H9 (cell line): ENCODE data around the gene RRP15. TPM values are rescaled to one million over a fixed set of nuclear protein-coding genes. Genes with fewer than 3 reads are reported as not detected.

Source experiments
- DNase-seq: peaks from one replicate; pipeline ENCODE4 v3.0.0-alpha.2; 2017
- H2AFZ ChIP-seq: one replicate; pipeline ENCODE4 v1.6.1; 2013; ENCODE audit warnings: mild to moderate bottlenecking, low read length, control low read depth, moderate library complexity
- H2AK5ac ChIP-seq: 2 replicates; pipeline ENCODE4 v1.6.1; 2013; ENCODE audit warnings: low read length, control low read depth, mixed read lengths; ENCODE audit not compliant: insufficient read length
- H2BK120ac ChIP-seq: one replicate; pipeline ENCODE4 v1.6.1; 2013; ENCODE audit warnings: low read depth, mild to moderate bottlenecking, low read length, control low read depth, inconsistent platforms; ENCODE audit not compliant: poor library complexity, severe bottlenecking
- H2BK12ac ChIP-seq: 2 replicates; pipeline ENCODE4 v1.6.1; 2013; ENCODE audit warnings: low read length, control low read depth, mixed read lengths, low read depth; ENCODE audit not compliant: insufficient read length
- H2BK15ac ChIP-seq: 2 replicates; pipeline ENCODE4 v1.6.1; 2013; ENCODE audit warnings: low read depth, low read length, control low read depth
- H2BK20ac ChIP-seq: one replicate; pipeline ENCODE4 v1.6.1; 2013; ENCODE audit warnings: low read depth, mild to moderate bottlenecking, low read length, control low read depth, inconsistent platforms; ENCODE audit not compliant: poor library complexity, severe bottlenecking
- H2BK5ac ChIP-seq: 2 replicates; pipeline ENCODE4 v1.6.1; 2013; ENCODE audit warnings: low read length, control low read depth, mixed read lengths; ENCODE audit not compliant: insufficient read length
- H3K14ac ChIP-seq: 2 replicates; pipeline ENCODE4 v1.6.1; 2013; ENCODE audit warnings: low read length, control low read depth; ENCODE audit not compliant: insufficient read depth
- H3K18ac ChIP-seq: 2 replicates; pipeline ENCODE4 v1.6.1; 2013; ENCODE audit warnings: low read depth, mild to moderate bottlenecking, mixed read lengths, low read length, control low read depth; ENCODE audit not compliant: insufficient read length
- H3K23ac ChIP-seq: 2 replicates; pipeline ENCODE4 v1.6.1; 2013; ENCODE audit warnings: low read length, control low read depth, mixed read lengths, low read depth; ENCODE audit not compliant: insufficient read length
- H3K23me2 ChIP-seq: 2 replicates; pipeline ENCODE4 v1.6.1; 2013; ENCODE audit warnings: low read depth, mild to moderate bottlenecking, mixed read lengths, low read length, control low read depth; ENCODE audit not compliant: insufficient read length, poor library complexity, severe bottlenecking
- H3K27ac ChIP-seq: 2 replicates; pipeline ENCODE4 v1.5.1; 2013; ENCODE audit warnings: low read length, control low read depth, mixed read lengths, low read depth; ENCODE audit not compliant: insufficient read length
- H3K27me3 ChIP-seq: 2 replicates; pipeline ENCODE4 v1.6.1; 2013; ENCODE audit warnings: low read length, control low read depth, inconsistent platforms; ENCODE audit not compliant: insufficient read depth
- H3K4ac ChIP-seq: 2 replicates; pipeline ENCODE4 v1.6.1; 2013; ENCODE audit warnings: low read depth, mild to moderate bottlenecking, control low read depth, inconsistent platforms, low read length, moderate library complexity
- H3K4me1 ChIP-seq: 2 replicates; pipeline ENCODE4 v1.6.1; 2013; ENCODE audit warnings: low read length, control low read depth, inconsistent platforms; ENCODE audit not compliant: insufficient read depth
- H3K4me2 ChIP-seq: 2 replicates; pipeline ENCODE4 v1.6.1; 2013; ENCODE audit warnings: low read length, control low read depth, mixed read lengths; ENCODE audit not compliant: insufficient read length, insufficient read depth
- H3K56ac ChIP-seq: 2 replicates; pipeline ENCODE4 v1.6.1; 2013; ENCODE audit warnings: low read depth, mild to moderate bottlenecking, mixed read lengths, low read length, control low read depth; ENCODE audit not compliant: insufficient read length
- H3K79me1 ChIP-seq: 2 replicates; pipeline ENCODE4 v1.6.1; 2013; ENCODE audit warnings: low read depth, mild to moderate bottlenecking, moderate library complexity, low read length, control low read depth, inconsistent platforms; ENCODE audit not compliant: insufficient read depth, poor library complexity, severe bottlenecking
- H3K79me2 ChIP-seq: 2 replicates; pipeline ENCODE4 v1.6.1; 2013; ENCODE audit warnings: low read length, control low read depth, inconsistent platforms; ENCODE audit not compliant: insufficient read depth
- H3K9ac ChIP-seq: 2 replicates; pipeline ENCODE4 v1.6.1; 2013; ENCODE audit warnings: low read length, control low read depth, mixed read lengths; ENCODE audit not compliant: insufficient read length; ENCODE audit errors: extremely low read depth
- H3K9me3 ChIP-seq: one replicate; pipeline ENCODE4 v1.6.1; 2013; ENCODE audit warnings: low read depth, low read length, inconsistent platforms; ENCODE audit not compliant: control insufficient read depth
- H3T11ph ChIP-seq: one replicate; pipeline ENCODE4 v1.6.1; 2013; ENCODE audit warnings: mild to moderate bottlenecking, low read length, control low read depth, inconsistent platforms
- H4K20me1 ChIP-seq: one replicate; pipeline ENCODE4 v1.6.1; 2013; ENCODE audit not compliant: control insufficient read depth, insufficient read length, insufficient read depth
- H4K5ac ChIP-seq: 2 replicates; pipeline ENCODE4 v1.6.1; 2013; ENCODE audit warnings: low read depth, mild to moderate bottlenecking, mixed read lengths, low read length, control low read depth; ENCODE audit not compliant: insufficient read length
- H4K8ac ChIP-seq: replicated peaks from 2 replicates; pipeline ENCODE4 v1.6.1; 2013; ENCODE audit warnings: low read length, control low read depth, mixed read lengths, low read depth; ENCODE audit not compliant: insufficient read length
- H4K91ac ChIP-seq: 2 replicates; pipeline ENCODE4 v1.6.1; 2013; ENCODE audit warnings: low read depth, mild to moderate bottlenecking, moderate library complexity, mixed read lengths, low read length, control low read depth; ENCODE audit not compliant: insufficient read length
- H3K27ac Mint-ChIP-seq, 3 experiments: 2 replicates in 2 of 3; 3 replicates in 1 of 3; pipeline ENCODE4 v1.8.0; 2020 to 2021; ENCODE audit warnings: mixed read lengths in 3 of 3, mild to moderate bottlenecking in 1 of 3, moderate library complexity in 1 of 3
- H3K27me3 Mint-ChIP-seq: 2 replicates; pipeline ENCODE4 v1.8.0; 2021; ENCODE audit warnings: low read depth, mild to moderate bottlenecking, moderate library complexity, mixed read lengths
- H3K36me3 Mint-ChIP-seq, 3 experiments: 2 replicates in 2 of 3; 3 replicates in 1 of 3; pipeline ENCODE4 v1.8.0; 2020 to 2021; ENCODE audit warnings: low read depth in 3 of 3, mixed read lengths in 3 of 3; ENCODE audit not compliant: insufficient read depth in 1 of 3
- H3K4me1 Mint-ChIP-seq, 2 experiments: 2 replicates each; pipeline ENCODE4 v1.8.0; 2020; ENCODE audit warnings: mixed read lengths in 2 of 2
- H3K4me3 Mint-ChIP-seq, 2 experiments: 2 replicates in 1 of 2; 3 replicates in 1 of 2; pipeline ENCODE4 v1.8.0; 2020 to 2021; ENCODE audit warnings: mild to moderate bottlenecking in 2 of 2, mixed read lengths in 2 of 2, moderate library complexity in 1 of 2
- H3K9me3 Mint-ChIP-seq, 2 experiments: 2 replicates in 1 of 2; 3 replicates in 1 of 2; pipeline ENCODE4 v1.8.0; 2020; ENCODE audit warnings: mild to moderate bottlenecking in 2 of 2, mixed read lengths in 2 of 2, moderate library complexity in 1 of 2
- CTCF ChIP-seq: fragments of 200-600 bp; sonication (generic); conservative IDR thresholded peaks from 3 replicates; pipeline ENCODE4 v1.8.0; 2021; ENCODE audit warnings: antibody characterized with exemption, mild to moderate bottlenecking
- WGBS: extraction: QIAGEN DNeasy Blood & Tissue Kit; methylation state at CpG from one replicate; pipeline ENCODE4 v1.1.7; 2013; ENCODE audit warnings: missing lambda C conversion rate, low lambda C conversion rate, mixed read lengths; ENCODE audit not compliant: insufficient read length; ENCODE audit errors: extremely low coverage; 5-methylcytosine and 5-hydroxymethylcytosine counted together
- total RNA-seq: library from RNA; stranded (reverse); gene quantifications from 2 replicates; pipeline ENCODE4 v1.2.1, GENCODE V29; 2021

Gene RRP15
- total RNA-seq, 1 experiment from 2014 or later: 48.7 TPM

- H3K9ac ChIP-seq: no peak overlapping the region
- no peaks in the 10 kb centered on the region for H4K20me1 ChIP-seq
- H3K4me1 Mint-ChIP-seq: peaks cover 0 to 4% of the 10 kb centered on the region in 2 experiments; a peak in 2 of 4 replicates
Observed at GRCh38 chr1:218376722-218377121, 91.6 kb downstream of the RRP15 start.

More at GRCh38 chr1:218376722-218377121, 91.6 kb downstream of the RRP15 start:
- H3K23ac ChIP-seq: no peak overlapping the region
- H3K9me3 Mint-ChIP-seq: no peaks in the 10 kb centered on the region
- H3K18ac ChIP-seq: no peak overlapping the region
- H3K36me3 Mint-ChIP-seq: no peaks in the 10 kb centered on the region
- H2BK20ac ChIP-seq: no peak overlapping the region
- no peak overlapping the region for H3K4me2 ChIP-seq
- no peak overlapping the region for H3T11ph ChIP-seq
- H2BK120ac ChIP-seq: no peak overlapping the region
- H3K27me3 ChIP-seq: no peaks in the 10 kb centered on the region
- H2BK5ac ChIP-seq: no peak overlapping the region
- H3K9me3 ChIP-seq: no peaks in the 10 kb centered on the region
- H2AFZ ChIP-seq: no peak overlapping the region
- no peaks in the 10 kb centered on the region for H3K4me1 ChIP-seq
- no peak for DNase-seq
- H3K4me3 Mint-ChIP-seq: no peak overlapping the region
- H3K79me1 ChIP-seq: no peaks in the 10 kb centered on the region
- H2BK15ac ChIP-seq: no peak overlapping the region
- no peak overlapping the region for H3K56ac ChIP-seq
- no CpG with 5 or more reads among the region's 2 CpGs for WGBS
- no peak overlapping the region for H3K27ac ChIP-seq
- no peak overlapping the region for H3K4ac ChIP-seq
- H3K23me2 ChIP-seq: no peaks in the 10 kb centered on the region
- no peak overlapping the region for H4K8ac ChIP-seq
- H4K91ac ChIP-seq: no peak overlapping the region
- no peak overlapping the region for H2AK5ac ChIP-seq
- no peak overlapping the region for H4K5ac ChIP-seq
- H3K27me3 Mint-ChIP-seq: no peaks in the 10 kb centered on the region
- no peak overlapping the region for H2BK12ac ChIP-seq
- no peak overlapping the region for H3K14ac ChIP-seq
- H3K27ac Mint-ChIP-seq: no peak overlapping the region
- TF ChIP-seq CTCF: no peak
- H3K79me2 ChIP-seq: no peaks in the 10 kb centered on the region
